Kidney (tissue), 14 donors: ENCODE results near the gene FANCC. TPM values are rescaled to one million over a fixed set of nuclear protein-coding genes. Genes with fewer than 3 reads are reported as not detected.

Experiments used
- DNase-seq, 5 donors: peaks; one replicate each; pipeline ENCODE4 v3.0.0-alpha.2; 2013 to 2020
- FAIRE-seq: peaks from 2 replicates; lab custom pipeline; 2012; peaks lifted over from hg19 to GRCh38; lab: Jason Lieb, UNC
- H3K27ac ChIP-seq, 2 donors: one replicate each; pipeline ENCODE4 v1.7.0; 2013; ENCODE audit warnings: low read depth in 2 of 2, low read length in 2 of 2, inconsistent platforms in 1 of 2
- H3K27me3 ChIP-seq: one replicate; pipeline ENCODE4 v1.7.1; 2013; ENCODE audit warnings: low read length, inconsistent platforms; ENCODE audit not compliant: control insufficient read depth, insufficient read depth
- H3K36me3 ChIP-seq, 3 donors: one replicate each; pipeline versions ENCODE4 v1.7.0 to v1.7.1; 2013; ENCODE audit warnings: low read length in 3 of 3, control low read depth in 1 of 3, inconsistent platforms in 1 of 3; ENCODE audit not compliant: insufficient read depth in 3 of 3, control insufficient read depth in 2 of 3
- H3K4me1 ChIP-seq, 3 donors: one replicate each; pipeline versions ENCODE4 v1.7.0 to v1.7.1; 2013; ENCODE audit warnings: low read length in 3 of 3, inconsistent platforms in 1 of 3, low read depth in 1 of 3; ENCODE audit not compliant: control insufficient read depth in 2 of 3, insufficient read depth in 2 of 3
- H3K4me3 ChIP-seq, 3 donors: one replicate each; pipeline versions ENCODE4 v1.7.0 to v1.8.1; 2013; ENCODE audit warnings: low read length in 3 of 3, control low read depth in 1 of 3, inconsistent platforms in 1 of 3
- H3K9ac ChIP-seq, 3 donors: one replicate each; pipeline versions ENCODE4 v1.7.0 to v1.7.1; 2013; ENCODE audit warnings: low read length in 3 of 3, control low read depth in 1 of 3, inconsistent platforms in 1 of 3
- H3K9me3 ChIP-seq, 3 donors: one replicate each; pipeline versions ENCODE4 v1.7.0 to v1.7.1; 2013; ENCODE audit warnings: low read length in 3 of 3, control low read depth in 1 of 3, inconsistent platforms in 1 of 3; ENCODE audit not compliant: control insufficient read depth in 2 of 3, insufficient read depth in 1 of 3
- intact Hi-C: fragments of 100-400 bp; cut with DNase I; formaldehyde crosslinking; loops from one replicate; pipeline ENCODE4 v1.11.1; 2022
- polyA plus RNA-seq: library from polyadenylated mRNA; stranded (reverse); fragments of 350-450 nt; fragmentation: Illumina TruSeq; extraction: RNeasy Lipid Tissue Mini Kit (QIAGEN cat#74804); gene quantifications from one replicate; pipeline ENCODE4 v1.2.3, GENCODE V29; 2014; ENCODE audit warnings: low read depth, low replicate concordance; ENCODE audit not compliant: insufficient read depth
- total RNA-seq: library from RNA; stranded (reverse); fragmentation: NEBNext Ultra II Directional; extraction: Animal tissue kit (Norgen Biotek cat#: 25700); gene quantifications from one replicate; pipeline ENCODE4 v1.2.1, GENCODE V29; 2021
- TF ChIP-seq, protein P1 (sequence below): IDR thresholded peaks from 3 replicates; pipeline ENCODE4 v1.5.1; 2012; ENCODE audit warnings: mild to moderate bottlenecking, moderate library complexity, borderline replicate concordance; ENCODE audit not compliant: insufficient read depth; ENCODE audit errors: extremely low read depth
- donor health status: control.
- donor health status: control.
- donor health status: control.
- donor health status: control.
- donor health status: control.
- donor health status: DM: yes; HTN: yes; CAD: no.
- donor health status: Normal renal cell carcinoma (clear cell type).

FANCC gene
- total and polyA plus RNA-seq, 2 donors from 2014 or later = 7.5 to 10.8 TPM

DNA sequence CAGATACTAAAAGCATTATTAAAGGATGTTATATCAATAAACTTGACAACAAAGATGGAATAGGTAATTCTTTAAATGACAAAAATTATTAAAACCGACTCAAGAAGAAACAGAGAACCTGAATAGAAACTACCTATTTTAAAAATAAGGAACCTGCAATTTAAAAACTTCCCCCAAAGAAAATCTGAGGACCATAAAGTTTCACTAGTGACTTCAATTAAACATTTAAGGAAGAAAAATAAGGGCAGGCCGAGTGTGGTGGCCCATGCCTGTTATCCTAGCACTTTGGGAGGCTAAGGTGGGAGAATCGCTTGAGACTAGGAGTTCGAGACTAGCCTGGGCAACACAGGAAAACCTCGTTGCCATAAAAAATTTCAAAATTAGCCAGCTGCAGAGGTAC lies 99.6 kb downstream of the FANCC start:
- TF ChIP-seq, protein P1, sequence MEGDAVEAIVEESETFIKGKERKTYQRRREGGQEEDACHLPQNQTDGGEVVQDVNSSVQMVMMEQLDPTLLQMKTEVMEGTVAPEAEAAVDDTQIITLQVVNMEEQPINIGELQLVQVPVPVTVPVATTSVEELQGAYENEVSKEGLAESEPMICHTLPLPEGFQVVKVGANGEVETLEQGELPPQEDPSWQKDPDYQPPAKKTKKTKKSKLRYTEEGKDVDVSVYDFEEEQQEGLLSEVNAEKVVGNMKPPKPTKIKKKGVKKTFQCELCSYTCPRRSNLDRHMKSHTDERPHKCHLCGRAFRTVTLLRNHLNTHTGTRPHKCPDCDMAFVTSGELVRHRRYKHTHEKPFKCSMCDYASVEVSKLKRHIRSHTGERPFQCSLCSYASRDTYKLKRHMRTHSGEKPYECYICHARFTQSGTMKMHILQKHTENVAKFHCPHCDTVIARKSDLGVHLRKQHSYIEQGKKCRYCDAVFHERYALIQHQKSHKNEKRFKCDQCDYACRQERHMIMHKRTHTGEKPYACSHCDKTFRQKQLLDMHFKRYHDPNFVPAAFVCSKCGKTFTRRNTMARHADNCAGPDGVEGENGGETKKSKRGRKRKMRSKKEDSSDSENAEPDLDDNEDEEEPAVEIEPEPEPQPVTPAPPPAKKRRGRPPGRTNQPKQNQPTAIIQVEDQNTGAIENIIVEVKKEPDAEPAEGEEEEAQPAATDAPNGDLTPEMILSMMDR = no peak
- H3K27ac ChIP-seq = no peak overlapping the region
- H3K4me3 ChIP-seq = no peak overlapping the region
- no peaks in the 10 kb centered on the region for H3K27me3 ChIP-seq
- intact Hi-C loops = no loop called here
- no peaks in the 10 kb centered on the region for H3K36me3 ChIP-seq
- H3K9me3 ChIP-seq = no peaks in the 10 kb centered on the region
- no peak for DNase-seq
- no peak for FAIRE-seq
- H3K9ac ChIP-seq = no peak overlapping the region
- H3K4me1 ChIP-seq = no peaks in the 10 kb centered on the region

DNA sequence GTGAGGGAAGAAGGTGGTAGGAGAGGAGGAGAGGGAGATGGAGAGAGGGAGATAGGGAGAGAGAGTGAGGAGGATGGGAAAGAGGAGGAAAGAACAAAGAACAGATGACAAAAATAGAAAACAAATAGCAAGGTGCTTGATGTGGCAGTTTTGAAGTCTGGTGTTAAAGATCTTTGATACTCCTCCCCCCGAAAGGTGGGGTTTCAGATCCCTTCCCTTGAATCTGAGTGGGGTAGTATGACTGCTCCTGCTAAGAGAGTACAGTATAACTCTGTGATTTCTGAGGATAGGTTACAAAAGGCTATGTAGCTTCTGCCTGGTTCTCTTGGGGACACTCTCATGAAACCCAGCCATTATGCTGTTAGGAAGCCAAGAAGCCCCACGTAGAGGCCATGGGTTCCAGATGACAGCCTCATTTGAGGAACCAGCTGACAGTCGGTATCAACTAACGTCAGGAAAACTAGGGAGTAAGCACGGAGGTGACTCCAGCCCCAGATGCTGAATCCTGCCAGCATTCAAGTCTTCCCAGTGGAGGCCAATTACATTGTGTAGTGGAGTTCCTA lies 102.1 kb downstream of the FANCC start:
- Histone ChIP-seq H3K27ac (no peak overlapping the region), H3K9ac (no peak overlapping the region), H3K4me1 (no peaks in the 10 kb centered on the region), H3K9me3 (no peaks in the 10 kb centered on the region), H3K27me3 (no peaks in the 10 kb centered on the region), H3K36me3 (no peaks in the 10 kb centered on the region), H3K4me3 (no peak overlapping the region)
- DNase-seq (no peak), FAIRE-seq (no peak)
- intact Hi-C loops = no loop called here
- TF ChIP-seq, protein P1 = no peak

DNA sequence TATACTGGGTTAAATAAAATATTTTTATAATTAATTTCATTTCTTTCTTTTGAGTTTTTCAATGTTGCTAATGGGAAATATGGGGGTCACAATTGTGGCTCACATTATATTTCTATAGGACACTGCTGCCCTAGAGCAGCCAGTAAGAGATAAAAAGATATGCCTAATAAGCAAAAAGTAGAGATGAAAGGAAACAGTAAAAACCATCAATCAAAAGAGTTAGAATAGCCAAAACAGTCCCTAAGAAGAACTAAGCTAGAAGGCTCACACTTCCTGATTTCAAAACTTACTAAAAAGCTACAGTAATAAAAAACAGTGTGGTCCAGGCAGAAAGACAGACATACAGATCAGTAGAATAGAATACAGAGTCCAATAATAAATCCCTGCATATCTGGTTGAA lies 104.4 kb downstream of the FANCC start:
- no peaks in the 10 kb centered on the region for H3K4me1 ChIP-seq
- FAIRE-seq (no peak), DNase-seq (no peak)
- H3K27me3 ChIP-seq = no peaks in the 10 kb centered on the region
- no peak overlapping the region for H3K9ac ChIP-seq
- intact Hi-C loops = no loop called here
- no peaks in the 10 kb centered on the region for H3K9me3 ChIP-seq
- H3K27ac ChIP-seq = no peak overlapping the region
- TF ChIP-seq, protein P1 = no peak
- H3K36me3 ChIP-seq = no peaks in the 10 kb centered on the region
- H3K4me3 ChIP-seq = no peak overlapping the region

DNA sequence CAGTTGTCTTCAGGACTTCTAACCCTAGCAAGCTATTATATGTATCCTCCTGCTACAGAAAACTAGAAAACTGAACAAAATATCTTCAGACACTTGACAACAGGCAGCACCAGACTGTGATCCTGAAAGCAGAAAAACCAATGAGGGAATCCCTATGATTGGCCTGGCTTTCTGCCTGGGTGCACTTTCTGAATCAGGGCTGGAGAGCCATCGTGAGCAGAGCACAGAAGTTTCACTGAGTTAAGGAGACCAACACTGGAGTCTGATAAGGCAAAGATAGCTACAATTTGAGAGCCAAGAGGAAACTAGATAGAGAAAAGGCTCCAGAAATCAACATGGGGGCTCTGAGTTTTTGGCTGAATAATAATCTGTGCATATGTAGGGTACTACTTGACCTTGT lies 106.5 kb downstream of the FANCC start:
- FAIRE-seq (no peak), DNase-seq (no peak)
- TF ChIP-seq, protein P1 = no peak
- no peak overlapping the region for H3K9ac ChIP-seq
- H3K4me3 ChIP-seq = no peak overlapping the region
- H3K9me3 ChIP-seq = no peaks in the 10 kb centered on the region
- H3K27me3 ChIP-seq = no peaks in the 10 kb centered on the region
- no peak overlapping the region for H3K27ac ChIP-seq
- H3K4me1 ChIP-seq = no peaks in the 10 kb centered on the region
- no peaks in the 10 kb centered on the region for H3K36me3 ChIP-seq
- intact Hi-C loops = no loop called here
